Activated T-helper 1 cell treated with anti-CD3 and anti-CD28 coated beads, Interleukin-2, amount 50 U/mL, for 16 hours (primary cell): ENCODE measurements around the gene NR2F1.

ENCODE experiments used
- DNase-seq, 2 donors: peaks; one replicate each; pipeline ENCODE4 v3.0.0-alpha.2; 2020; ENCODE audit warnings: low read depth in 1 of 2, low spot score in 1 of 2

NR2F1 gene

GRCh38 chr5:93577854-93578812, 4.9 kb upstream of the NR2F1 start:
- no peak for DNase-seq

- no peak for DNase-seq
Observed at GRCh38 chr5:93578813-93579691, 4.0 kb upstream of the NR2F1 start.

- no peak for DNase-seq
Observed at GRCh38 chr5:93579692-93580062, 3.3 kb upstream of the NR2F1 start.

GRCh38 chr5:93580063-93580926, 2.7 kb upstream of the NR2F1 start:
- no peak for DNase-seq

- DNase-seq, result no peak
Observed at GRCh38 chr5:93580927-93581445, 2.0 kb upstream of the NR2F1 start, which contains the start of gene NR2F1-AS1. Gene NR2F1-AS1 (minus strand): TSS chr5:93581219.

- no peak for DNase-seq
Observed at GRCh38 chr5:93582167-93582462, 907 bp upstream of the NR2F1 start.

- no peak for DNase-seq
Observed at GRCh38 chr5:93583439-93583767, 381 bp downstream of the NR2F1 start.

- no peak for DNase-seq
Observed at GRCh38 chr5:93583768-93584595, 960 bp downstream of the NR2F1 start.

GRCh38 chr5:93584596-93585040, 1.6 kb downstream of the NR2F1 start:
- DNase-seq, result no peak

- no peak for DNase-seq
Observed at GRCh38 chr5:93585041-93585766, 2.2 kb downstream of the NR2F1 start.

- no peak for DNase-seq
Observed at GRCh38 chr5:93585767-93586385, 2.9 kb downstream of the NR2F1 start.

- DNase-seq, result no peak
Observed at GRCh38 chr5:93586736-93587596, 3.9 kb downstream of the NR2F1 start.

GRCh38 chr5:93587597-93588351, 4.8 kb downstream of the NR2F1 start:
- DNase-seq, result no peak

GRCh38 chr5:93588352-93589151, 5.5 kb downstream of the NR2F1 start:
- no peak for DNase-seq

- DNase-seq, result no peak
Observed at GRCh38 chr5:93589152-93589828, 6.3 kb downstream of the NR2F1 start.

- DNase-seq, result no peak
Observed at GRCh38 chr5:93589829-93590215, 6.8 kb downstream of the NR2F1 start.
